GM18858 (cell line): Measurements from ENCODE around the gene TNNC2.

ENCODE experiments used
- ATAC-seq: cut with Tn5 transposase; IDR thresholded peaks from one replicate; pipeline ENCODE4 v1.9.1; 2021; ENCODE audit not compliant: unreplicated experiment

The TNNC2 gene

DNA sequence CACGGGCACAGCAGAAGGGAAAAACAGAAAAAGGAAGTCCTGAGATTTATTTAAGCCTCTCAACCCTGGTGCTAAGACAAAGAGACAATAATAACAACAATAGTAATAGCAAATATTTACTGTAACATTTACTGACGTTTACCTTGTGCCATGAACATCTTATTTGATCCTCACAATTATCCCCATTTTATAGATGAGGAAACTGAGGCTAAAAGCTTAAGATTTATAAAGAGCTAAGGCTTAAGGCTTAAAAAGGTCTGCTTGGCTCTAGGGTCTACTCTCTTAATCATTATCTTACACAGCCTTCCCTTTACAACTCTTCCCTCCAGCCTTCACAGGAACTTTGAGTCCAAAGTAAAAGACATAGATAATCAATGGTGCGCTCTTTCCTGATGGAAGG is 38.8 kb downstream of the TNNC2 start:
- ATAC-seq: no peak

GRCh38 chr20:45783656-45784294 is 43.3 kb downstream of the TNNC2 start:
- no peak for ATAC-seq

- ATAC-seq: no peak
Observed at GRCh38 chr20:45782890-45783289, 44.2 kb downstream of the TNNC2 start.

DNA sequence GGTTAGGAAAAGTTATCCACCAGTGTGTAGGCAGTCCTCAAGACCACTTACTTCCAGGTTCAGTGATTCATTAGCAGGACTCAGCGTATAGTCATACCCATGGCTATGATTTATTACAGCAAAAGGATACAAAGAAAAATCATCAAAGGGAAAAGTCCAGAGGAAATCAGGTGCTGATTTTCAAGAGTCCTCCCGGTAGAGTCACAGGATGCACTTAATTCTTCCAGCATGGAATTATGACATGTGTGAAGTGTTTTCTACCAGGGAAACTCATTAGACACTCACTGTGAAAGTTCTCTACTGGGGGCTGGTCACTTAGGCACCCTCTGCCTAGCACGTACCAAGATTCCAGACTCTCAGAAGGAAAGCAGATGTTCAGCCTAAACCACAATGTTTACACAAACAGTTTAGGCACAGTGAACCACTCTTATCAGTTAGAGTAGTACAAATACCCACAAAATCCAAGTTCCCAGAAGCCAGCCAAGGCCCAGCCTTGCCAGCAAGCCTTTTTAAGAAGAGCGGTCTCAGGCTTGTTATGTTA is 45.7 kb downstream of the TNNC2 start:
- ATAC-seq: no peak

GRCh38 chr20:45780159-45780558 is 47.0 kb downstream of the TNNC2 start:
- no peak for ATAC-seq

- ATAC-seq: no peak
Observed at GRCh38 chr20:45779011-45779915, 47.8 kb downstream of the TNNC2 start.

DNA sequence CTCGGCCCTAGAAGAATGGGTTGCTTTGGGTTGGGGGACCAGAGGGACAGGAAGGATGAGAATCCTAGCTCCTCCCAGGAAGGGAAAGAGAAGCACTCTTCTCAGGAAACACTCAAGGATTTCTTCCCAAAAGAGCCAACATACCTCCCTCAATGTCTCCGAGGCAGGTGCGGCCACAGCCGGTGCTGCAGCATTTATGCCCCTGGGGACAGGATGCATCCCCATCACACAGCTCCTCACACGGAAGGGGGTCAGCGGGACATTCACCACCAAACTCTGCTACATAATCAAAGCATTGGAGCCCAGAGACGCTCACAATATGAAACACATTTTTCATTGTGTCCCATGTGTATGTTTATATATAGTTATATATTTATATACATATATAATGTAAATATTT is 50.2 kb downstream of the TNNC2 start:
- no peak for ATAC-seq

GRCh38 chr20:45775411-45775810 is 51.7 kb downstream of the TNNC2 start:
- ATAC-seq: no peak

DNA sequence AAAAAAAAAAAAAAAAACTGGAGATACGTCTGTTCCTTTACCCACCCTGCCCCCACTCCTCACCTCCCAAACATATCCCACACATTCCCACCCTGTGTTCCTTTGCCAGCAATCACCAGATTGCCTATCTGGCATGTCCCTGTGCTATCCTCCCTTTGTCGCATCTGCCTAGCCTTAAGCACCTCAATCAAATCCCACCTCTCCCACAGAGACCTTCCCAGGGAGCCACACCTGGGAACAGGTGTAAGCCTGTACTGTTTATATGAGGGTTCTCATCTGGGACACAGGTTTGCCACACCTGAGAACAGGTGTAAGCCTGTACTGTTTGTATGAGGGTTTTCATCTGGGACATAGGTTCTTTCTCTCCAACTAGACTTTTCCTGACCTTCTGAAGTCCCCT is 52.2 kb downstream of the TNNC2 start:
- no peak for ATAC-seq
